Gastroesophageal sphincter (tissue), 3 donors: ENCODE measurements around the gene LRRC36.

Source experiments
- POLR2A ChIP-seq, 2 donors: fragments of 450-650 bp; IDR thresholded peaks; one replicate each; pipeline ENCODE4 v1.6.1; 2017; ENCODE audit warnings: antibody characterized with exemption in 2 of 2, mild to moderate bottlenecking in 2 of 2, moderate library complexity in 1 of 2
- POLR2AphosphoS5 ChIP-seq: sonication (generic); formaldehyde crosslinking; IDR thresholded peaks from one replicate; pipeline ENCODE4 v1.6.1; 2017; ENCODE audit warnings: antibody characterized with exemption
- TF ChIP-seq, protein P1 (sequence below), 4 experiments: fragments of 200-600 bp in 2 of 4; fragments of 450-650 bp in 2 of 4; sonication (generic) in 1 of 4; IDR thresholded peaks; one replicate each; pipeline ENCODE4 v1.5.1; 2017 to 2019; ENCODE audit warnings: antibody characterized with exemption in 4 of 4, mild to moderate bottlenecking in 2 of 4, moderate library complexity in 2 of 4

DNA sequence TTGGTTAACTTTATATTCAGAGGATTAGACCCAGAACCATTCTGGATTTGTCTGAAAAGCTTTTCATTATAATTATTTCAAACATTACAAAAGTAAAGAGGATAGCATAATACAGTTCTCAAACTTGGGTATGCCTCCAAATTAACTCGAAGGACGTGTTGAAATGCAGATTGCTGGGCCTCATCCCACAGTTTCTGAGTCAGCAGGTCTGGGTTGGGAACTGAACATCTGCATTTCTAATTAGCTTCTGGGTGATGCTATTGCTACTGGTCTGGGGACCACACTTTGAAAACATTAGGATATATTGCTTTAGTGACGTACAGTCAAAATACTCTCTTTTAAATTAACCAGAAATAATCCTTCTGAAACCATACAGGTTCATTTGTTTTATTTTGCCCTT, 56.7 kb downstream of the LRRC36 start:
- TF ChIP-seq, protein P1, sequence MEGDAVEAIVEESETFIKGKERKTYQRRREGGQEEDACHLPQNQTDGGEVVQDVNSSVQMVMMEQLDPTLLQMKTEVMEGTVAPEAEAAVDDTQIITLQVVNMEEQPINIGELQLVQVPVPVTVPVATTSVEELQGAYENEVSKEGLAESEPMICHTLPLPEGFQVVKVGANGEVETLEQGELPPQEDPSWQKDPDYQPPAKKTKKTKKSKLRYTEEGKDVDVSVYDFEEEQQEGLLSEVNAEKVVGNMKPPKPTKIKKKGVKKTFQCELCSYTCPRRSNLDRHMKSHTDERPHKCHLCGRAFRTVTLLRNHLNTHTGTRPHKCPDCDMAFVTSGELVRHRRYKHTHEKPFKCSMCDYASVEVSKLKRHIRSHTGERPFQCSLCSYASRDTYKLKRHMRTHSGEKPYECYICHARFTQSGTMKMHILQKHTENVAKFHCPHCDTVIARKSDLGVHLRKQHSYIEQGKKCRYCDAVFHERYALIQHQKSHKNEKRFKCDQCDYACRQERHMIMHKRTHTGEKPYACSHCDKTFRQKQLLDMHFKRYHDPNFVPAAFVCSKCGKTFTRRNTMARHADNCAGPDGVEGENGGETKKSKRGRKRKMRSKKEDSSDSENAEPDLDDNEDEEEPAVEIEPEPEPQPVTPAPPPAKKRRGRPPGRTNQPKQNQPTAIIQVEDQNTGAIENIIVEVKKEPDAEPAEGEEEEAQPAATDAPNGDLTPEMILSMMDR (IDR thresholded peaks at IDR 0.05): no peak
- TF ChIP-seq POLR2A (IDR thresholded peaks at IDR 0.05): no peak
- no peak for TF ChIP-seq POLR2AphosphoS5
